Skeletal muscle tissue (tissue), 4 donors: ENCODE measurements around the gene RPS6KA1. TPM values are rescaled to one million over a fixed set of nuclear protein-coding genes. Genes with fewer than 3 reads are reported as not detected.
"Not testable (repeated sequence)": the region's sequence is repeated elsewhere in the genome, so short reads cannot be mapped to it uniquely, and the experiment has no call there.

Experiments
- H3K27ac ChIP-seq: one replicate; pipeline ENCODE4 v1.7.0; 2013; ENCODE audit warnings: mild to moderate bottlenecking, low read depth, low read length, inconsistent platforms
- H3K27me3 ChIP-seq, 3 donors: one replicate each; pipeline ENCODE4 v1.7.0; 2013; ENCODE audit warnings: low read length in 3 of 3; ENCODE audit not compliant: control insufficient read depth in 3 of 3, insufficient read depth in 3 of 3
- H3K36me3 ChIP-seq, 3 donors: one replicate each; pipeline ENCODE4 v1.7.0; 2013; ENCODE audit warnings: low read length in 3 of 3; ENCODE audit not compliant: control insufficient read depth in 3 of 3, insufficient read depth in 3 of 3
- H3K4me1 ChIP-seq, 3 donors: one replicate each; pipeline ENCODE4 v1.7.0; 2013; ENCODE audit warnings: low read length in 3 of 3, mild to moderate bottlenecking in 3 of 3; ENCODE audit not compliant: control insufficient read depth in 3 of 3, insufficient read depth in 3 of 3
- H3K4me3 ChIP-seq, 3 donors: one replicate each; pipeline ENCODE4 v1.7.0; 2013; ENCODE audit warnings: low read length in 3 of 3
- H3K9ac ChIP-seq, 3 donors: one replicate each; pipeline ENCODE4 v1.7.0; 2013; ENCODE audit warnings: low read length in 3 of 3, mild to moderate bottlenecking in 3 of 3, moderate library complexity in 2 of 3, low read depth in 1 of 3
- H3K9me3 ChIP-seq, 3 donors: one replicate each; pipeline ENCODE4 v1.7.0; 2013; ENCODE audit warnings: low read length in 3 of 3; ENCODE audit not compliant: control insufficient read depth in 3 of 3
- total RNA-seq: library from RNA; depleted of rRNA; stranded (reverse); fragments of >200 nt; gene quantifications from one replicate; pipeline ENCODE4 v1.2.3, GENCODE V29; 2014
- donor health status: Osteomylitis.

Gene RPS6KA1
- 8.9 TPM for total RNA-seq

DNA sequence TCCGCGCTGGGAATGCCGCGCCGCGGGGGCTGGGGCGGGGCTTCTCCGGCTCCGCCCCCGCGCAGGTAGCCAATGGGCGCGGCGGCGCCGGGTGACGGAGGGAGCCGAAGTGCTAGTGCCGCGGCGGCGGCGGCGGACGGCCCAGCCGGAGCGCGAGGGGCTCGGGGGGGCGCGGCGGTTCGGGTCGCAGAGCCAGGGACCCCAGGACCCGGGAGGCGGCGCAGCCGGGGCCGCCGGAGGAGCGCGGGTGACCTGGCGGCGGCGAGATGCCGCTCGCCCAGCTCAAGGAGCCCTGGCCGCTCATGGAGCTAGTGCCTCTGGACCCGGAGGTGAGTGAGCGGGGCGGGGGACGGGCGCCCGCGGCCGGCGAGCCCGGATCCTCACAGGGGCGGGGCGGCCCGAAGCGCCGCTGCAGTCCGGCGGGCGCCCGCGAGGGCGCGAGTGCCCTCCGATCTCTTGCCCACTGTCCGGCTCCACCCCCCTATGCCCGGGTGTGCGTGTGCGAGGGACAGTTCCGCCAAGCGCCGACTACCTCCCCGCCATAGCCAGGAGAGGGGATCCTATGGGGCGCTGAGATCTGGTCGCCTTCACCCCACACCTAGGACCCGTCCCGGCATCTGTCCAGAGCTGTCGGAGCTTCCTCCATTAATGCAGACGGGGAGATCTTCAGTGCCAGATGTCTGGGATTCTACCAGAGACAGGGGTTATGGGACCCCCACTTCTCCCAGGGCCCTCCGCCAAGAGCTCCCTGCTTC is at the start of gene RPS6KA1:
TSS of gene RPS6KA1 (plus strand) at position 107 of the 755 bp plus-strand sequence. CDS start at position 267, 160 bp downstream.
- Histone ChIP-seq H3K4me3 (peak within 1 kb of the TSS; percentile 65 to 68 (median 67)), H3K27ac (no peak within 1 kb of the TSS), H3K27me3 (peaks cover 4 to 10% (median 6%) of the 10 kb centered on the region in 3 donors), H3K9ac (peak within 1 kb of the TSS; percentile 65 to 73 (median 65)), H3K36me3 (no peaks in the 10 kb centered on the region), H3K9me3 (no peaks in the 10 kb centered on the region), H3K4me1 (peaks cover 7 to 13% (median 9%) of the 10 kb centered on the region in 3 donors)

DNA sequence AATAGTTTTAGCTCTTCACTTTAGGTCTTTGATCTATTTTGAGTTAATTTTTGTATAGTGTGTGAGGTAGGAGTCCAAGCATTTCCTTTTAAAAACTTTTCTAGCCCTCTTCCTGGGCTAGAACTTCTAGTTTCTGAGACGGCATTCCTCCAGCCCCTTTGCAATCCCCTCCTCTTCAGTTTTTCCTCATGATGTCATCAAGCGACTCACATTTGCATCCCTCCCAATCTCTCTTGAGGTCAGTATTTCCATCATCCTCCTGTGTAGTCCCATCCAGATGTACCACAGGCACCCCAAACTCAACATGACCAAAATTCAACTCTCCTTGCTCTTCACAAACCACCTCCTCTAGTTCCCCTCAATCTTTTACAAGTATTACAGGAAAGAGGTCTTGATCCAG is 46.6 kb upstream of the RPS6KA1 start:
- Histone ChIP-seq H3K9ac (no peak overlapping the region), H3K4me1 (no peaks in the 10 kb centered on the region), H3K9me3 (no peaks in the 10 kb centered on the region), H3K27me3 (no peaks in the 10 kb centered on the region), H3K36me3 (peaks cover 0 to 6% (median 6%) of the 10 kb centered on the region in 3 donors), H3K4me3 (no peak overlapping the region), H3K27ac (no peak overlapping the region)

DNA sequence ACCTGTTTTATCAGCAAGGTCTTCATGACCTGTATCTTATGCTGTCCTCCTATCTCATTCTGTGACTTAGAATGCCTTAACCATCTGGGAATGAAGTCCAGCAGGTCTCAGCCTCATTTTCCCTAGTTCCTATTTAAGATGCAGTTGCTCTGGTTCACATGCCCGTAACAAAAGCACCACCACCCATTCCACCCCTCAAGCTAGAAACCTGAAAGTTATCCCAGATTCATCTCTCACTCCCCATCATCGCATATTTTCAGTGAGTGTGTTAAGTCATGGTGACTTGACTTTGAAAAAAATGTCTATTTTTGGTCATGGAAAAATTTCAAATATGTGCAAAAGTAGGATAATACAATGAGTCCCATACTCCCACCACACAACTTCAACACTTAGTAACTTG is 45.6 kb upstream of the RPS6KA1 start:
- H3K36me3 ChIP-seq: peaks cover 0 to 6% (median 4%) of the 10 kb centered on the region in 3 donors
- H3K27ac ChIP-seq: no peak overlapping the region
- H3K9me3 ChIP-seq: no peaks in the 10 kb centered on the region
- H3K9ac ChIP-seq: no peak overlapping the region
- no peaks in the 10 kb centered on the region for H3K4me1 ChIP-seq
- no peak overlapping the region for H3K4me3 ChIP-seq
- H3K27me3 ChIP-seq: no peaks in the 10 kb centered on the region

- no peak overlapping the region for H3K27ac ChIP-seq
- H3K27me3 ChIP-seq: peaks cover 0 to 3% (median 2%) of the 10 kb centered on the region in 3 donors
- no peaks in the 10 kb centered on the region for H3K36me3 ChIP-seq
- no peaks in the 10 kb centered on the region for H3K9me3 ChIP-seq
- no peak overlapping the region for H3K9ac ChIP-seq
- H3K4me1 ChIP-seq: no peaks in the 10 kb centered on the region
- no peak overlapping the region for H3K4me3 ChIP-seq
Observed at GRCh38 chr1:26490155-26490554, 39.4 kb upstream of the RPS6KA1 start.

DNA sequence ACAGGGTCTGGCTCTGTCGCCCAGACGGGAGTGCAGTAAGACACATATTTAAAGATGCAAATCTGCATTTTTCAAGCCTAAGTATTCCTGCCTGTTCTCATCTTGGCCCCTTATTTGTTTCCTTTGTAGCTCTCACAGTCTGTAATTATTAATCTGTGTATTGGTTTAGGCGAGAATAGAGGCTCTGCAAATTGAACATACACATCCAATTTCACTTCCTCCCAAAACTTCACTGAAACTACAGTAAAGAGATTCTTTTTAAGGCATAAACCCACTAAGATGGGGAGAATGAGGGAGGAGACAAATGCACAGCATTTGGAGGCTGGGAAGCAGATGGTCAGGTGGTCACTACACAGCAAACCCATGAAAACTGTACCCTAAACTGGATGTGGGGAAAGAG is 36.3 kb upstream of the RPS6KA1 start:
- Histone ChIP-seq H3K27ac (no peak overlapping the region), H3K9ac (no peak overlapping the region), H3K4me1 (no peaks in the 10 kb centered on the region)

GRCh38 chr1:26493938-26494337 is 35.6 kb upstream of the RPS6KA1 start:
- Histone ChIP-seq H3K9me3 (no peaks in the 10 kb centered on the region), H3K27ac (no peak overlapping the region), H3K27me3 (peaks cover 0 to 3% (median 2%) of the 10 kb centered on the region in 3 donors), H3K36me3 (no peaks in the 10 kb centered on the region), H3K4me1 (no peaks in the 10 kb centered on the region), H3K9ac (no peak overlapping the region), H3K4me3 (no peak overlapping the region)

More for the DNA sequence above, 36.3 kb upstream of the RPS6KA1 start:
- H3K36me3 ChIP-seq: no peaks in the 10 kb centered on the region
- H3K27me3 ChIP-seq: peaks cover 0 to 3% (median 2%) of the 10 kb centered on the region in 3 donors
- no peak overlapping the region for H3K4me3 ChIP-seq
- no peaks in the 10 kb centered on the region for H3K9me3 ChIP-seq

GRCh38 chr1:26496861-26497260 is 32.7 kb upstream of the RPS6KA1 start:
- peaks cover 0 to 3% (median 2%) of the 10 kb centered on the region in 3 donors for H3K27me3 ChIP-seq
- no peak overlapping the region for H3K27ac ChIP-seq
- H3K4me1 ChIP-seq: peaks cover 0 to 13% (median 9%) of the 10 kb centered on the region in 3 donors
- H3K36me3 ChIP-seq: no peaks in the 10 kb centered on the region
- no peak overlapping the region for H3K4me3 ChIP-seq
- no peak overlapping the region for H3K9ac ChIP-seq
- no peaks in the 10 kb centered on the region for H3K9me3 ChIP-seq

DNA sequence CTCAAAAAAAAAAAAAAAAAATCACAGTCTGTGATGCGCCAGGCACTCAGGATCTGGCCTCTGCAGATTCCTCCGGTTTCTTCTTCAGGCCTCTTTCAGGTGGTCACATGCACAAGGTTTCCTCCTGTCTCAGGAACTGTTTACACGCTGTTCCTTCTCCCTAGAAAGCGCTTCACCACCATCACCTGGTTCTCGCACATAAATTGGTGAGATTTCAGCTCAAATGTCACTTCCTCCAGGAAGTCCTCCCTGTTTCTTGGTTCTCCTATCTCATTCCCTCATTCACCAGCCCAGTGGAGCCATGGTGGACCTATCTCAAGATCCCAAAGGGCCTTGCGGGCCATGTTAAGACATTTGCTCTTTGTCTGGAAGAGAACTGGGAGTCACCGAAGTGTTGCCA is 30.7 kb upstream of the RPS6KA1 start:
- no peak overlapping the region for H3K27ac ChIP-seq
- peaks cover 0 to 13% (median 9%) of the 10 kb centered on the region in 3 donors for H3K4me1 ChIP-seq
- H3K36me3 ChIP-seq: no peaks in the 10 kb centered on the region

GRCh38 chr1:26500488-26501175 is 28.9 kb upstream of the RPS6KA1 start:
- H3K27ac ChIP-seq: peak overlapping the region; percentile 80
- H3K4me3 ChIP-seq: peak overlapping the region; percentile 75 to 79 (median 78)
- peak overlapping the region; percentile 67 to 78 (median 69) for H3K9ac ChIP-seq
- no peaks in the 10 kb centered on the region for H3K9me3 ChIP-seq
- H3K36me3 ChIP-seq: no peaks in the 10 kb centered on the region
- no peaks in the 10 kb centered on the region for H3K27me3 ChIP-seq
- peaks cover 0 to 13% (median 9%) of the 10 kb centered on the region in 3 donors for H3K4me1 ChIP-seq

More for the DNA sequence above, 30.7 kb upstream of the RPS6KA1 start:
- Histone ChIP-seq H3K4me3 (no peak overlapping the region), H3K9me3 (no peaks in the 10 kb centered on the region), H3K9ac (no peak overlapping the region), H3K27me3 (no peaks in the 10 kb centered on the region)

DNA sequence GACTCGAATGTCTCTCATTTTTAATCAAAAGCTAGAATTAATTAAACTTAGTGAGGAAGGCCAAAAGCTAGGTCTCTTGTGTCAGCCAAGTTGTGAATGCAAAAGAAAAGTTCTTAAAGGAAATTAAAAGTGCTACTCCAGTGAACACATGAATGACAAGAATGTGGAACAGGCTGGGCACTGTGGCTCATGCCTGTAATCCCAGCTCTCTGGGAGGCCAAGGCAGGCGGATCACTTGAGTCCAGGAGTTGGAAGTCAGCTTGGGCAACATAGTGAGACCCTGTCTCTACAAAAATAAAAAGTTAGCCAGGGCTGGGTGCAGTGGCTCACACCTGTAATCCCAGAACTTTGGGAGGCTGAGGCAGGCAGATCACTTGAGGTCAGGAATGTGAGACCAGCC is 18.9 kb upstream of the RPS6KA1 start:
- not testable (repeated sequence) for H3K9me3 ChIP-seq, H3K36me3 ChIP-seq, H3K27ac ChIP-seq, H3K4me3 ChIP-seq, H3K27me3 ChIP-seq, H3K4me1 ChIP-seq, H3K9ac ChIP-seq
